Tibial artery (tissue), 4 donors: ENCODE data around the gene OBI1.

ENCODE experiments used
- DNase-seq, 2 donors: peaks; one replicate each; pipeline ENCODE4 v3.0.0-alpha.2; 2019
- H3K27ac ChIP-seq, 2 donors: fragments of 200-600 bp; sonication (generic) in 1 of 2; 1 replicate in 1 of 2; 2 replicates in 1 of 2; pipeline ENCODE4 v1.5.1; 2018 to 2019; ENCODE audit warnings: mild to moderate bottlenecking in 1 of 2
- H3K27me3 ChIP-seq, 2 donors: fragments of 200-600 bp; sonication (generic) in 1 of 2; one replicate each; pipeline versions ENCODE4 v1.5.1 to v1.6.0; 2016 to 2019
- H3K36me3 ChIP-seq, 3 donors: fragments of 200-600 bp; sonication (generic) in 2 of 3; one replicate each; pipeline ENCODE4 v1.5.1; 2016 to 2019; ENCODE audit warnings: mild to moderate bottlenecking in 2 of 3
- H3K4me1 ChIP-seq, 4 donors: fragments of 200-600 bp; sonication (generic) in 2 of 4; 1 replicate in 3 of 4; 2 replicates in 1 of 4; pipeline ENCODE4 v1.5.1; 2016 to 2019
- H3K4me3 ChIP-seq, 2 donors: fragments of 200-600 bp; sonication (generic) in 1 of 2; 1 replicate in 1 of 2; 2 replicates in 1 of 2; pipeline ENCODE4 v1.5.1; 2018 to 2019; ENCODE audit warnings: mild to moderate bottlenecking in 2 of 2
- H3K9me3 ChIP-seq, 3 donors: fragments of 200-600 bp; sonication (generic) in 1 of 3; one replicate each; pipeline ENCODE4 v1.5.1; 2016 to 2019
- CTCF ChIP-seq, 2 experiments: fragments of 200-600 bp in 1 of 2; fragments of 450-650 bp in 1 of 2; IDR thresholded peaks; one replicate each; pipeline ENCODE4 v1.5.1; 2017 to 2019; ENCODE audit warnings: antibody characterized with exemption in 2 of 2, mild to moderate bottlenecking in 1 of 2, moderate library complexity in 1 of 2
- intact Hi-C: fragments of 100-400 bp; cut with DNase I; formaldehyde crosslinking; loops from one replicate; pipeline ENCODE4 v1.15.0; 2023; ENCODE audit warnings: low total_unique reads

OBI1 gene

GRCh38 chr13:78623132-78623531 lies 35.8 kb downstream of the OBI1 start:
- no peaks in the 10 kb centered on the region for H3K9me3 ChIP-seq
- no peak overlapping the region for H3K4me3 ChIP-seq
- H3K27me3 ChIP-seq, result no peaks in the 10 kb centered on the region
- no peak for DNase-seq
- TF ChIP-seq CTCF (IDR thresholded peaks at IDR 0.05), result no peak
- H3K36me3 ChIP-seq, result peaks cover under 1 to 18% (median 8%) of the 10 kb centered on the region in 3 donors
- no peak overlapping the region for H3K27ac ChIP-seq
- no peaks in the 10 kb centered on the region for H3K4me1 ChIP-seq
- intact Hi-C loops, result no loop called here

GRCh38 chr13:78620936-78621470 lies 38.0 kb downstream of the OBI1 start:
- no peak overlapping the region for H3K4me3 ChIP-seq
- no peaks in the 10 kb centered on the region for H3K27me3 ChIP-seq
- H3K4me1 ChIP-seq, result no peaks in the 10 kb centered on the region
- peaks cover 8 to 27% (median 15%) of the 10 kb centered on the region in 3 donors for H3K36me3 ChIP-seq
- no peaks in the 10 kb centered on the region for H3K9me3 ChIP-seq
- TF ChIP-seq CTCF (IDR thresholded peaks at IDR 0.05), result no peak
- no peak overlapping the region for H3K27ac ChIP-seq
- intact Hi-C loops, result no loop called here
- DNase-seq, result no peak

GRCh38 chr13:78618411-78618810 lies 40.5 kb downstream of the OBI1 start:
- Histone ChIP-seq H3K27me3 (no peaks in the 10 kb centered on the region), H3K4me3 (no peak overlapping the region), H3K36me3 (peaks cover 16 to 17% (median 17%) of the 10 kb centered on the region in 3 donors), H3K4me1 (no peaks in the 10 kb centered on the region), H3K9me3 (no peaks in the 10 kb centered on the region), H3K27ac (no peak overlapping the region)
- intact Hi-C loops, result no loop called here
- DNase-seq, result no peak
- TF ChIP-seq CTCF (IDR thresholded peaks at IDR 0.05), result no peak

GRCh38 chr13:78611040-78611439 lies 47.9 kb downstream of the OBI1 start:
- H3K4me1 ChIP-seq, result peaks cover 0 to 31% (median 23%) of the 10 kb centered on the region in 4 donors
- H3K27me3 ChIP-seq, result peaks cover 8 to 43% of the 10 kb centered on the region in 2 donors
- intact Hi-C loops, result no loop called here
- DNase-seq, result no peak
- no peak for TF ChIP-seq CTCF (IDR thresholded peaks at IDR 0.05)
- peaks cover 2 to 8% (median 4%) of the 10 kb centered on the region in 3 donors for H3K36me3 ChIP-seq
- no peak overlapping the region for H3K27ac ChIP-seq
- no peaks in the 10 kb centered on the region for H3K9me3 ChIP-seq
- H3K4me3 ChIP-seq, result no peak overlapping the region

GRCh38 chr13:78610381-78610883 lies 48.5 kb downstream of the OBI1 start:
- Histone ChIP-seq H3K27ac (no peak overlapping the region), H3K4me3 (no peak overlapping the region), H3K4me1 (peaks cover 0 to 31% (median 23%) of the 10 kb centered on the region in 4 donors), H3K9me3 (no peaks in the 10 kb centered on the region), H3K27me3 (peaks cover 8 to 49% of the 10 kb centered on the region in 2 donors), H3K36me3 (peaks cover 0 to 2% (median 0%) of the 10 kb centered on the region in 3 donors)
- no peak for TF ChIP-seq CTCF (IDR thresholded peaks at IDR 0.05)
- DNase-seq, result no peak
- intact Hi-C loops, result no loop called here
